GM18867 (cell line): Measurements from ENCODE around the gene CACNG4.

Experiments
- ATAC-seq: cut with Tn5 transposase; IDR thresholded peaks from one replicate; pipeline ENCODE4 v1.9.1; 2021; ENCODE audit warnings: mild to moderate bottlenecking, moderate library complexity; ENCODE audit not compliant: unreplicated experiment

Gene CACNG4

DNA sequence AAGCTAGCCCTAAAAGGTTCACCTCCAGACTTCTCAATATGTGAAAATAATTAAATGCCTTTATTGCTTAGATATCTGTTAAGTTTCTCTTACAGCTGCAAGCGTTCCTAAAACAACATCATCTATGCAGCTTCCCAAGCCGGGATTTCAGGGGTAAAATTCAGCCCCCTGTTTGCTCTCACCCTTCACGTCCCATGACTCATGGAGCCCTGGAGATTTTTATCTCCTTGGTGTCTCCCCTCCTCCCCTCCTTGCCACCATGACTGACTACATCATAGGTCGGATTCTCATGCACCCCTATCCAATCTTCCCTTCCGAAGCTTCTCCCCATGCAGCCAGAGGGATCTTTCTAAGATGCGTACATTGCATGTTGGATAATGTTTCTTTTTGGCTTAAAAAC, 21.0 kb upstream of the CACNG4 start:
- ATAC-seq: no peak

DNA sequence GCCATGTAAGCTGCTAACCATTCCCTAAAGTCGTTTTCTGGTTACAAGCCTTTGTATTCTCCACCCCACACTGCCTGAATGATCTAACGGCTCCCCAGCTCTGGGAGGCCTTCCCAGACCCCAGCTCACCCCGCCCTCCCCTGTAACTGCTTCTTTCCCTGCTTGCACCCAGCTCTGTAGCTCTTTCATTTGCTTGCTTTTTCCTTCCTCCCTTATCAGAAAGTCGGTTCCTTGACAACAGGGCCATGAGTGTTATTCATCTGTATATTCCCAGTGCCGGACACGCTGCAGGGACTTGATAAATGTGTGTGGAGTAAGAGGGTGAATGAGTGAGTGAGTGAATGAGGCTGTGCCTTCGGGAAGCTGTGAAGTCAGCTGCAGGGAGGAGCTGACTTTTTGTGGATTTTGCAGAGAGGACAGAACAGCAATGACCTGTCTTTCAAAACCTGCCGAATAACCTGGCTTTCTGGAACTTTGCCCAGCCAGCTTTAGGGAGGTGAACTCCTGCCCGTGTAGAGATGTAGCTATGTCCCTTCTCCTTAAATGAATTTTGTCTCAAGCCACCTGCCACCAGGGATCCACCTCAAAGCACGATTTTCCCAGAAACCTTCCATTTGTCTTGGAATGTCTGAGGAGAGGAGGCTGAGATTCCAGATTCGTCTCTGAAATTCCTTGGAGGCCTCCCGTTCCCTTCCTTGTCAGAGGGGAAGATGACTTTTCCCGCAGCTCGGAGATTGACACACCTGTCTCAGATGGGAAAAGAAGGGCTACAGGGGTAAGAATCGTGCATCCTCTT, 20.0 kb upstream of the CACNG4 start:
- ATAC-seq: no peak

DNA sequence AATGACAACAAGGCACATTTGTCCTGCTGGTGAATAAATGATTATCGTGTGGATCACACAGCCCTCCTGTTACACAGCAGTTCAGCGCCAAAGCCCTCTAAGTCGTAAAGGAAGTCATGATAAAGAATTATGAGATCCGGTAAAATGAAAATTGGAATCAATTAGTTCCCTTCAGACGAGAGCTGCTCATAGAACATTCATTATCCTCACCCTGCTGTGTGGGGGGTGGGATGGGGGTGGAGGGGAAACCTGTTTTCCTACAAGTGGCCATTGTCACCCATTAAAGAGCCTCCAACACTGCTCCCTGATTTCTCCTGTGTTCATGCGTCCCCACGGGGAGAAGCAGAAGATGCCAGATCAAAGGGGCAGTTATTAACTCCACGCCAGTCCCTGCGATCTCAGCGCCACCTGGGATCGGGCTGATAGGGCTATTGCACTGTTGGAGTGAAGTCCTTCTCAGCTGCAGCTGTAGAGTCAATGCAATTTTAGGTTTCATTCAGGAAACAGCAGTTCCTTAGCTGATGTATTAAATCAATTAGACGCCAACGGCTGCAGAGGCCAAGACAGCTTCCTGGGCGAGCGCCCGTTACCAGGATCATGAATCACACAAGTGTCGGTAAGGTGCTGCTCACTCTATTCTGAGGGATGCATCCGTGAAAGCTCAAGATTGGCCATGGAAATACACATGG, 19.2 kb upstream of the CACNG4 start:
- no peak for ATAC-seq

DNA sequence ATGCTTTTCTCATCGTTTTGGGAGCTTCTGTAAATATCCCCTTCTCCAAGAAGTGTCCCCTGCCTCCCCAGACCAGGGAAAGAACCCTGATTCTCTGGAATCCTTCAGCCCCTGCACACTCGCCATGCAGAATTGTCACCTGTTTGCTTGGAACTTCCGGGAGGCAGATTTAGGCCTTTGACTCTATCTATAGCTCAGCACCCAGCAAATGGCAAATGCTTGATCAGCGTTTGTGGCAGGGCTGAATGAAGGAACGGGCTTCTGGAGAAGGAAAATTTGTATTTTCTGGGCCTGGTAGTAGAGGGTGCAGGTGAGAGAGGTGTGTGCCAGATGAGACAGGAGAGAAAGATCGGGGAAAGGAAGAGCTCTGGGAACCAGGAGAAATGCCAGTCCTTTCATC, 18.3 kb upstream of the CACNG4 start:
- ATAC-seq: no peak

DNA sequence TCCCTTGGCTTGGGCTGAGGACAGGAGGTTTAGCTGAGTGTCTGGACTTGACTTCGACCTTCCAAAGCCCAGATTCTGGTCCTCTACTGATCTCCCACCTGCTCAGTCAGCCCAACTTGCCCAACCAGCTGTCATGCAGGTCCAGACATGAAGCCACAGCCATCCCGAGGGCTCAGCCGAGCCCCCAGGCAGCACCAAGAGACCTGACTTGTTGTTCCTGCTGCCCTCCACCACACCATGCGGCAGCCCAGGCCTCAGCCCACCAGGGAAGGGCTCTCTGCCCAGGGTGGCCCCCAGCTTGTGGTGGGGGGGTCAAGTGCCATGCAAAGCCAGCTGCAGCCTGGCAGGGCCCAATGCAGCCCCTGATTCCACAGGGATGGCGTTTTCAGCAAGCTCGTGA, 17.2 kb upstream of the CACNG4 start:
- no peak for ATAC-seq

DNA sequence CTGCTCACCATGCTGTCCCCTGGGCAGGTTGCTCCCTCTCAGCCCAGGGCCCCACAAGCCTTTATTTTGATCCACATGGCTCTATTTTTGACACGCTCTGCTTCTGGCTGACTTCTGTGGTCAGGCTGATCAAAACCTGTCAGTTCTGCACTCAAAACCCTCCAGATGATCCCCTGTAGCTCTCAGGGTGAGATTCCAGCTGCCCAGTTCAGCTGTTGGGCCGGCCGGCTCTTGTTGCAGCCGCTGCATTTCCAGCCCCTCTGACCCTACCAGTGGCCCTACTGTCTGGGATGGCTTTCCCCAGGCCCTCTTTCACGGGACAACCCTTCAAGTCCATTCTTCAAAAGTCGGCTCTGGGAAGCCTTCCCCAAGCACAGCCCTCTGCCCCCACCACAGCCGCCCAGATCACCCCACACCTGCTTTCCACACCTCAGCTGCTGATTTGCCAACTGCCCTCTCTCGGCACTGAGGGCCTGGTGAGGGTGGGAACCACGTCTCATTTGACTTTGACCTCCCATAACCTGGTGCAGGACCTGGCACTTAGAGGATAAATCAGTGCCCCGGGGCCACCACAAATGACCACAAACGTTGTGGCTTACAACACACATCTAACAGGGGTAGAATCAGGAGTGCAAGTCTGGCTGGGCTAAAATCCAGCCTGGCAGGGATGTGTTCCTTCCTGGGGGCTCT, 16.3 kb upstream of the CACNG4 start:
- ATAC-seq: no peak

DNA sequence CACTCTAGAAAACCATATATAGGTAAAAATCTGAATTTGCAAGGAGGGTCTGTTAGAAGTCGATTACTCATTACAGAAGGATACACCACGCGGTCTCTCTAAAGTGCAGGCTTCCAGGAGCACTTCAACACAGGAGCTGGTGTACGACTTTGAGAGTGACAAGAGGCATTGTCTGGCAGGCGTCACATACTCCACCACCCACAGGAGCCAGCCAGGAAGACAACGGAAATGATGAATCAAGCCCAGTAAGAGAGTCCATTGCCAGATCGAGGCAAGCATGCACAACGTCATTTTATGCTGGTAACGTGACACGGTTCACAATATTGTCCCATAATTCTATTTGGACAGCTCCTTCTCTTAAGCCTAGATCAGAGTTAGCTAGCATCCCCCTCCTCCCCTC, 15.0 kb upstream of the CACNG4 start:
- ATAC-seq: no peak

DNA sequence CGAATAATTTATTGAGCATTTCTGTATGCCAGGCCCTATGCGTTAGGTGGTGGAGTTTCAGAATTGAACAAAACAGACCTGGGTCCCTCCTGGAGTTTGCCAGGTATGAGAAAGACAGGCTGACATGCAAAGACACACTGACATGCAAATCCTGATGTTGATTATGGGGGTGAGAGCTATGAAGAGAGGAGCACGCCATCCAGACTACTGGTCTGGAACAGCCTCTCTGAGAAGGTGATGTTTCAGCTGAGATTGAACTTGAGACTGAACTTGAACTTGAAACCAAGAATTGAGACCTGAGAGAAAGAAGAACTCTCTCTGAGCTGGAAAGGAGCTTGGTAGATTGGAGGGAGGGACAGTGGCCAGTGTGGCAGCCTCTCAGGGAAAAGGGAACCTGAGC, 14.2 kb upstream of the CACNG4 start:
- no peak for ATAC-seq

DNA sequence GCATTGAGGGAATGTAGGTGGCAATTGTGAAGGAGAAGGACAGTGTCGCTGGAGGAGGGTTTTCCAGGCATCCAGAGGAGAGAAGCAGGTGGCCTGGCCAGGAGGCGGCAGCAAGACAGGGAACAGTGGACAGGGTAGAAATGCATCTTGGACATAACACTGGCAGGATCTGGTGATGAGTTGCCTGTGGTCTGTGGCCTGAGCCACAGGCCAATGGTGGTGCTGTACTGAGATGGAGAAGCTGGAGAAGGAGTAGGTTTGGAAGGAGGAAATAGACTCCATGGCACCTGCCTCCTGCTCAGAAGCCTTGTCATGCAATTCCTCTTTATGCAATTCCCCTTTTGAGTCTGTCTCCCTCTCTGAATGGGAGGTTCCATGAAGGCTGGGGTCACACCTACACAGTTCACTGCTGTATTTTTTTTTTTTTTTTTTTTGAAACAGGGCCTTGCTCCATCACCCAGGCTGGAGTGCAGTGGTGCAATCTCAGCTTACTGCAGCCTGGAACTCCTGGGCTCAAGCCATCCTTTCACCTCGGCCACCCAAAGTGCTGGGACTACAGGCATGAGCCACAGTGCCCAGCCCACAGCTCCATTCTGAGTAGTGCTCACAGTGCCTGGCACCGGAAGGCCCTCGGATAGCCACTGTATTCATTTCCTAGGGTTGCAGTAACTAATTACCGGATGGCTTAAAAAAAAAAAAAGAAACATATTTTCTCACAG, 13.5 kb upstream of the CACNG4 start:
- ATAC-seq: no peak

DNA sequence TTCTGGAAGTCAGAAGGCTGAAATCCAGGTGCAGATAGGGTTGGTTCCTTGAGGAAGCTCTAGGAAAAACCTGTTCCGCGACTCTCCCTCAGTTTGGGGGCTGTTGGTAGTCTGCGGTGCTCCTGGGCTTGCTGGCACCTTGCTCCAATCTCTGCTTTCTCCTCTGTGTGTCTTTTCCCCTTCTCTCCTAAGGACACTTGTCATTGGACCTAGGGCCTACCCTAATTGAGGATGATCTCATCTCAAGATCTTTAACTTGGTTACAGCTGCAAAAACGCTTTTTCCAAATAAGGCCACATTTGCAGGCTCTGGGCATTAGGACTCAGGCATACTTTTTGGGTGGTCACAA, 12.9 kb upstream of the CACNG4 start:
- ATAC-seq: no peak

DNA sequence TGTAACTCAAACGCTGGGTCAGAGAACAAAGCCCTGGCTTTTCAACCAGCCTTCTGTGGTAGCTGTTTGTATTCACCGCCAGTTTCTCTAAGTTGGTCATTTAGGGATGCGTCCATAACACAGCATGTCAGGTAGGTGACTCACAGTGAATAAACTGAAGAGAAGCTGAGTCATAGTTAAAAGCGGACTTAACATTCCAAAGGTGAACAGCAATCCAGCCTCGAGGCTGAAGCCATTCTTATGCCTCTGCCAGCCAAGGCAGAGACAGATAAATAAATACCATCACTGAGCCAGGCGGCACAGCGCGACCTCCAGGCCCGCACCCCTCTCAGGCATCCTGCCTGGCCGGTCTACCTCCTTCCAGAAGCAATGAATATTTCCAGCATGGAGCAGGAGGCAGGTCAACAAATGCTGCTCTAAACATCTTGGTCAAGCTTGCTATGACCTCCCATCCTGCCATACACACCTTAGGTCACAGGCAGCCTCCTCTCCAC, 12.4 kb upstream of the CACNG4 start:
- ATAC-seq: no peak

DNA sequence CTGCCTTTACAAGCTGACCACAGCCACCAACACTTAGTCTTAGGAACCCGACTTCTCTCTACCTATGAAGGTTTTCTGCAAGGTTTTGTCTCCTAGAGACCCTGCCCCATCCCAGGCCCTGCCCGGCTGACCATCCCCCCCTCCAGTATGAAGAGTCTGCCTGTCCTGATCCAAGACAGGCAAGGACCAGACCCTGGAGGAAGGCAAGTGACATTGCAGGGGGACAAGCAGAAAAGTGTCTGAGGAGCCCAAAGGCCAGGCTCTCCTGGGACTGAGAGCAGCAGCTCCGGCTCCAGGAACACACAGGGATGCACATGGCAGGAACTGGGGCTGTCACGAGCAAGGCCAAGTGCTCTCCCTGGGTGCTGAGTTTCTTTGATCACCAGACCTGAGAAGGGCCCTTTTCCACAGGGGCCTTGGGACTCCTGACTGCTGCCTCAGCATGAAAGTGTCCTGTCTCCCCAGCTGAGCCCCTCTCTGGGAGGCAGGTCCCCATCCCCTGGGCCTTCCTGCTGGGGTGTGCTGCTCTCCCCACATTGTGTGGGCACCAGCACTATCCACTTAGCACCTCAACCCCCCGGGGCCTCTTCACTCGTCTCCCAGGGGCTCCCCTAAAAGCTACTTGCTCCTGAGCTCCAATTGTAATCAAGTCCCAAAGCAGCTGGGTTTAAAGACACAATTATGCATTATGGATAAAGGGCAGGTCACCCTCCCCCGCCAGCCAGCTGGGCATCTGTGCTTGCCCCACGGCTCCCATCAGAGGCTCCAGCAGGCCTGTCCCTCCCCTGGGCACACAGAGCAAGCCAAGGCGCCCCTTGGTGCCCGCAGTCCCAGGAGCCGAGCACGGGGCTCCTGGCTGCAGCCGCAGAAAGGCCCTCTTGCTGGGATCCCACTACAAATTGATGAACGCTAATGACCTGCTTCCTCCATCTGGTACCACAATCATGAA, 11.6 kb upstream of the CACNG4 start:
- no peak for ATAC-seq

DNA sequence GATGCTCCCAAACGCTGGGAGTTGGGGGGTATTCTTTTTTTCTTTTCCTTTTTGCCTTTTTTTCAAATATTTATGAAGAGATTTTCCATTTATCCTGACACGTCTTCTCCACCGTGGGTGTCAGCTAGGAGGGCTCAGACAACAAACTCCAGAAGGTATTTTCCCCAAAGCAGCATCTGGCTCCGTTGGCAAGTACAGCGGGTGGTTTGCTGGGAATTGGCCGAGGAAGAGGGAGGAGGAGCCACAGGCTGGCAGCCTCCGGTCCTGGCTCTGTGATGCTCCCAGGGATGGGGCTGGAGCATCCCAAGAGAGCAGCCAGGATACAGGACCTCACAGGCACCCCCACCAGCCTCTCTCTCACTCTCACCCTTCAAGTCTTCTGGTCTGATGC, 10.9 kb upstream of the CACNG4 start:
- no peak for ATAC-seq

DNA sequence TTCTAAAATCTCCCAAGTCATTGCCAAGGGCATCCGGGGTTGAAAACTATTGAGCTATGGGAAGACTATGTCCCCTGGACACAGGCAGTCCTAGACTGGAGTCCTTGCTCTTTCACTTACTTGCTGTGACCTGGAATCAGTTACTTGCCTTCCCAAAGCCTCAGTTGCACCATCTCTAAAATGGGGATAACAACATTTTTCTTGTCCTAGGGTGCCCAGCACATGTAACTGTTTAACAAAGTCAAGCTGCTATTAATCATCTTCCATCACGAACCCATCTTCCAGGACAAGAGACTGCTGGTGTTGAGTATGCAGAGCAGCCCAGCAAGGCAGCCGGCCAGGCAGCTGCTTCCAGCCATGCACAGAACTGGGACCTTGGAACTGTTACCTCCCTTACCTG, 9.9 kb upstream of the CACNG4 start:
- ATAC-seq: no peak

DNA sequence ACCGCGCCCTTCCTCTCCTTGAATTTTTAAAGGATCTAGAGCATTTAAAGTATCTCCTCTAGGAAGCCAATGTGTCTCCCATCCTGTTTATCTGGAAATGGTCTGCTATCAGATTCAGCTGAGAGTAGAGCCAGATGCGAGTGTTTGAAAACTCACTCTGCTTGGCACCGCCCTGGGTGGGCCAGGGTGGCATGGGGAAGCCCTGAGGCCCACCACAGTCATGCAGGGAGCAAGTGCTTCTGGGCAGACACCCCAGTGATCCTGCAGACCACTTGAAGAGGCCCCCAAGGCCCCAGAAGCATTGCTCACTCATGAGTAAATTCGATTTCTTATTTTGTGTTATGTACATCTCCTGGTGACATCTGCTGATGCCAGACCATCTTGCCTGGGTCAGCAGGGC, 8.7 kb upstream of the CACNG4 start:
- ATAC-seq: no peak

DNA sequence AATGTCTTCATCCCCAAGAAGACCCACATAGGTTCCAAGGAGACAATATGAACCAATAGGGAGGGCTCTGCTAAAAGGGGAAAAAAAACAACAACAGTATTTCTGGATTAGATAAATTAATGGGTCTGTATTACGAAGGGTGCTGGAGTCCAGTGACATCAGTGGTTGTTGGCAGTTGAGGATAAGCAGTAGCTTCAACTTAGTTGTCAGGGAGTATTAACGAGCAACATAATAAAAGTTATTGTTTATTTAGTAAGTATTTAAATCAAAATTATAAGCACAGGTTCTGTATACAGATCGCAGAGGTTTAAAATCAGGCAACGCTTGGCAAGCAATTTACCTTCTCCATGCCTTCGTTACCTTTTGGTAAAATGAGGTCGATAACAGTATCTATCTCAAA, 7.6 kb upstream of the CACNG4 start:
- no peak for ATAC-seq

DNA sequence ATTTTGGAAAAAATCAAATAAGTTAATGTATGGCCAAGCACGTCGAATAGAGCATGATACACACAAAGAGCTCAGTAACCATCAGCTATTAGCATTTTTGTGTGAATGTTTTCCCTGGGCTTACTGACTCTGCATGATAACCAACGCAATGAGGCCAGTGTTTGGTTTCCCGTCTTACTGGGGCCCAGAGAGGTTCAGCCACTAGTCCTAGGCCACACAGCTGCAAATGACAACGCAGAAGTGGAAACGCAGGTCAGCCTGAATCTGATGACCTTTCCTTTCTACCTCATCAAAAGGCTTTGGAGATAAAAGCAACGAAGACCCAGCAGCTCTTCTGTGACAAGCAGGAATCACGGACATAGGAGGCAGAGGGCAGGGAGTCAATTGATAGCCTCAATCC, 7.2 kb upstream of the CACNG4 start:
- ATAC-seq: no peak

DNA sequence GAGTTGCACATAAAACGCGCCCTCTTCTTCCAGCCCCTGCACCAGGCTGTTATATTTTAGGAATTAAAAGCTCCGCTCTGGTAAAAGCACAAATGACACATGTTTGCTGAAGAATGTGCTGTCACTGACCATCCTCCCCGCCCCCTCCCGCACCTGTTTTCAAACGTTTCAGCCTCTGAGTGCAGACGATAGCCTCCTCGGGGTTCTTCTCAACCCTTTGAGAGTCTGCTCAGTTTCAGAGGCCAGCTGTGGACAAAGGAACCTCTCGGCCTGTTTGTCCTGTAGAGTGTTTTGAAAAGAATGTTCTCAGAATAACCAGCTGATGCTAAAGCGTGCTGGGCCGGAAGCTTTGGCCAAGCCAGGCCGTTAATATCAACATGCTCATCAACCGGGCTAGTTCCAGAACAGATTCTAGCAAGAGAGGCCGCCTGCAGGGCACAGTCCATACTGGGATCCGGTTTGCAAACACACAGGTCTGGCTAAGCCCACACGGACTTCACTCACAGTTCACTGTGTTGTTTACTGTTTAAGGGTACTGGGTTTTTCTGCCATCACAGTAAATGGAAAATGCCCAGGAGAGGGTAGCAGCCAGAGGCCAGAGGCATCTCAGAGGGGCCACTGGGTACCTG, 6.4 kb upstream of the CACNG4 start:
- no peak for ATAC-seq

DNA sequence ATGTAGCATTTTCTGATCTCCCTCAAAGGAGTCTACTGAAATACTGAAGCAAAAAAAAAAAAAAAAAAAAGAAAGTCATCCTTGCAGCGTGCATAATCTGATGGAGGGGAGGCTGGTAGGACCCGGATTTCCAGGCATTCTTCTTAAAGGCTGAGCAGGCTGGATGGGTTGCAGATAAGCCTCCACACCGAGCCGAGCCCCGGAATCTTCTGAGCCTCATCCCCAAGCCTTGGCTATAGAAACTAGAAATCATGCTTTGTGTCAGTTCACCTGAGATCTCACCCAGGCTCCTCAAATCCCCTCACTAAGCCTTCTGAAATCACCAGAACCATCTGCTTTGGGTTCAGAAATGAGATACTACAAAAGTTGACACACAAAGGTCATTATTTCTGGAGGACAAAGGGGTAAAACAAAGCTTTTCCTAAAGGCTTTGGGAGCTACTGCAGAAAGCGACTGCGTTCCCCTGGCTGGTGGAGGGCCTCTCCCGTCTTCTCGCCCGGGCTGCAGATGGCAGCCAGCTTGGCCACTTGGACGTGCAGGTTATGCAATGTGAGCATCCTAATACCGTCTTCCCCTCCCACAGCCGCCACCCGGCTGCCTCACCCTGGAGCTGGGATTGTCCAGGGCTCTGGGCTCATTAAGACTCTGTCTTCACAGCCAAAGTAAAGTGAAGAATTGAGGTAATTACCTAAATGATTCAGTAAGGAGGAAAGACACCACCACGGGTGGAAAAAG, 4.7 kb upstream of the CACNG4 start:
- ATAC-seq: no peak
